ENCODE measurements around the gene LIN7A.

DNA sequence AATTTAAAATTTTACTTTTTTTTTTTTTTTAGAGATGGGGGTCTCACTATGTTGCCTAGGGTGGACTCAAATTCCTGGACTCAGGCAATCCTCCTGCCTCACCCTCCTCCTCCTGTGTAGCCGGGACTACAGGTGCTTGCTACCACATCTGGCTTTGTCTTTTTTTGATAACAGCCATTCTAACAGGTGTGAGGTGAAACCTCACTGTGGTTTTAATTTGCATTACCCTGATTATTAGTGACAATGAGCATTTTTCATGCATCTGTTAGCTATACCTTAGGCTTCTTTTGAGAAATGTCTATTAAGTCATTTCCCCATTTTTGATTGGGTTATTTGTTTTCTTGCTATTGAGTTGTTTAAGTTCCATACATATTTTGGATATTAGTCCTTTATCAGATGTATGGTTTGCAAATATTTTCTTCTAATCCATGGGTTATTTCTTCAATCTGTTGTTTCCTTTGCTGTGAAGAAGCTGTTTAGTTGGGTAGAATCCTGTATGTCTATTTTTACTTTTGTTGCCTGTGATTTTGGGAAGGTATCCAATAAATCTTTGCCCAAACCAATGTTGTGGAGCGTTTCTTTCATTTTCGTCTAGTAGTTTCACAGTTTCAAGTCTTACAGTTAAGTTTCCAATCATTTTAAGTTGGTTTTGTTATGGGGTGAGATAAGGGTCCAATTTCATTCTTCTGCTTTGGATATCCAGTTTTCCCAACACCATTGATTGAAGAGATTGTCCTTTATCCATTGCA lies 134.9 kb downstream of the LIN7A start:
- TF ChIP-seq POLR2A (IDR thresholded peaks at IDR 0.05), result no peak
- TF ChIP-seq, protein P1, sequence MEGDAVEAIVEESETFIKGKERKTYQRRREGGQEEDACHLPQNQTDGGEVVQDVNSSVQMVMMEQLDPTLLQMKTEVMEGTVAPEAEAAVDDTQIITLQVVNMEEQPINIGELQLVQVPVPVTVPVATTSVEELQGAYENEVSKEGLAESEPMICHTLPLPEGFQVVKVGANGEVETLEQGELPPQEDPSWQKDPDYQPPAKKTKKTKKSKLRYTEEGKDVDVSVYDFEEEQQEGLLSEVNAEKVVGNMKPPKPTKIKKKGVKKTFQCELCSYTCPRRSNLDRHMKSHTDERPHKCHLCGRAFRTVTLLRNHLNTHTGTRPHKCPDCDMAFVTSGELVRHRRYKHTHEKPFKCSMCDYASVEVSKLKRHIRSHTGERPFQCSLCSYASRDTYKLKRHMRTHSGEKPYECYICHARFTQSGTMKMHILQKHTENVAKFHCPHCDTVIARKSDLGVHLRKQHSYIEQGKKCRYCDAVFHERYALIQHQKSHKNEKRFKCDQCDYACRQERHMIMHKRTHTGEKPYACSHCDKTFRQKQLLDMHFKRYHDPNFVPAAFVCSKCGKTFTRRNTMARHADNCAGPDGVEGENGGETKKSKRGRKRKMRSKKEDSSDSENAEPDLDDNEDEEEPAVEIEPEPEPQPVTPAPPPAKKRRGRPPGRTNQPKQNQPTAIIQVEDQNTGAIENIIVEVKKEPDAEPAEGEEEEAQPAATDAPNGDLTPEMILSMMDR (IDR thresholded peaks at IDR 0.05), result no peak

All from adrenal gland (tissue), 5 donors.